Skeletal muscle tissue (tissue), 4 donors: ENCODE results near the gene C1orf50. TPM values are rescaled to one million over a fixed set of nuclear protein-coding genes. Genes with fewer than 3 reads are reported as not detected.
"Not testable (repeated sequence)": the region's sequence is repeated elsewhere in the genome, so short reads cannot be mapped to it uniquely, and the experiment has no call there.

Experiments
- H3K27ac ChIP-seq: one replicate; pipeline ENCODE4 v1.7.0; 2013; ENCODE audit warnings: mild to moderate bottlenecking, low read depth, low read length, inconsistent platforms
- H3K27me3 ChIP-seq, 3 donors: one replicate each; pipeline ENCODE4 v1.7.0; 2013; ENCODE audit warnings: low read length in 3 of 3; ENCODE audit not compliant: control insufficient read depth in 3 of 3, insufficient read depth in 3 of 3
- H3K36me3 ChIP-seq, 3 donors: one replicate each; pipeline ENCODE4 v1.7.0; 2013; ENCODE audit warnings: low read length in 3 of 3; ENCODE audit not compliant: control insufficient read depth in 3 of 3, insufficient read depth in 3 of 3
- H3K4me1 ChIP-seq, 3 donors: one replicate each; pipeline ENCODE4 v1.7.0; 2013; ENCODE audit warnings: low read length in 3 of 3, mild to moderate bottlenecking in 3 of 3; ENCODE audit not compliant: control insufficient read depth in 3 of 3, insufficient read depth in 3 of 3
- H3K4me3 ChIP-seq, 3 donors: one replicate each; pipeline ENCODE4 v1.7.0; 2013; ENCODE audit warnings: low read length in 3 of 3
- H3K9ac ChIP-seq, 3 donors: one replicate each; pipeline ENCODE4 v1.7.0; 2013; ENCODE audit warnings: low read length in 3 of 3, mild to moderate bottlenecking in 3 of 3, moderate library complexity in 2 of 3, low read depth in 1 of 3
- H3K9me3 ChIP-seq, 3 donors: one replicate each; pipeline ENCODE4 v1.7.0; 2013; ENCODE audit warnings: low read length in 3 of 3; ENCODE audit not compliant: control insufficient read depth in 3 of 3
- total RNA-seq: library from RNA; depleted of rRNA; stranded (reverse); fragments of >200 nt; gene quantifications from one replicate; pipeline ENCODE4 v1.2.3, GENCODE V29; 2014
- donor health status: Osteomylitis.

The C1orf50 gene
- total RNA-seq, 1 donor from 2014 or later, result 5.7 TPM

GRCh38 chr1:42747125-42747524, 19.9 kb upstream of the C1orf50 start:
- Histone ChIP-seq H3K27me3 (no peaks in the 10 kb centered on the region), H3K9ac (no peak overlapping the region), H3K27ac (no peak overlapping the region), H3K36me3 (peaks cover 43 to 47% (median 46%) of the 10 kb centered on the region in 3 donors), H3K4me3 (no peak overlapping the region), H3K4me1 (no peaks in the 10 kb centered on the region), H3K9me3 (no peaks in the 10 kb centered on the region)

DNA sequence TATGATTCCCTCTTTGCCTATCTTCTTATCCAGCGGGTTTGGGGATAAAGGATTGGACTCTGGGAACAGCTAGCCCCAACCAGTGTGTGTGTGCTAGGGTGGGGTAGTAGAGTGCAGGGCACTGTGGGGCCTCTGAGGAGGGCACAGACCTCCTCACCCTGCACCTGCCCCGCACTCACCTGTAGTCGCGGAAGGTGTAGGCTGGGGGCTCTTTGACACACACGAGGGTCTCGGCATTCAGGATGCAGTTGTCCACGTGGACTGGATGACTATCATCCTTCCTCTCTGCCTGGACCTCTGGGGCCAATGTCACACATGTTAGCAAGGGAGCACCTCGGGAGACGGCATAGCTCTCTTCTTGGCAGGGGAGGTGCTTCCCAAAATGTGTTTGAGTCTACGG, 19.0 kb upstream of the C1orf50 start:
- Histone ChIP-seq H3K36me3 (peaks cover 49 to 55% (median 53%) of the 10 kb centered on the region in 3 donors), H3K27ac (no peak overlapping the region), H3K27me3 (no peaks in the 10 kb centered on the region), H3K4me3 (no peak overlapping the region), H3K9me3 (no peaks in the 10 kb centered on the region), H3K9ac (no peak overlapping the region), H3K4me1 (no peaks in the 10 kb centered on the region)

DNA sequence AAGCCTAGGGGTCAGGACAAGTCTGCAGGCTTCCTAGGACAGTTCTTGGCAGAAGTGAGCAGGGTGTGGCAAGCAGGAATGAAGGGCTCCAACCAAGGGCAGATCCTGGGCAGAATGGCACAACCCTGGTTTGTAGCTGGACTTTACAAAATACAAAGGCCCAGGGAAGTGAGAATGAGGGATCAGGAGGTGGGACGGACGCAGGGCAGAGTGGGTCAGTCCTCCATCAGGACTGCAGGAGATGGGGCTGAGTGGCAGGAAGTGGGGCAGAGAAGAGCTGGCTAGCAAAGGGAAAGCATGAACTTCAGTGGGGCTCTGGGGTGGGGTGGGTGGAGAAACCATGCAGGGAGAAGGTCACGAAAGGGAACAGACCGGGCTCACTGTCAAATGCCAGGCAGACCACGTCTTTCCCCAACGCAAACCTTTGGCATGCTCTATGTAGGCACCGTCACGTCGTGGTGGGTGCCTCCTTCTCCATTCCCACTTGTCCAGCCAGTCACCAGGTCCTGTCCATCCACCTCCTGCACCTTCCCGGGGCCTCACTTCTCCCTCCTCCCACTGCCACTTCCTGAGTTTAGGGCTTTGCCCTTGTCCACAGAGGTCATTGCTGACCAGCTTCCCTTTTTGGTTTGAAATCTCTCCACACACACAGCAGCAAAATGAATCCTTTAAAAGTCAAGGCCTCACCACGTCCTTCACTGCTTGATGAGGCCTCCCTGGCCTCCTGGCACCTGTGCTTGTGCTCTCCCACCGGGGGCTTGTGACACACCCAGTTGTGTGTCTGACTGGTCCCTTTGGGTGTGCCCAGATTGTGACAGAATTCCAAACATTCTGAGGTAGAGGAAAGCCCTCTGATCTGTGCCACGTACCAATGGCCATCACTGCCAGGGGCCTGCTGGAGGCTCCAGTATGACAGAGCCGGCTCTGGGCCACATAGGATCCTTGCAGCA, 18.3 kb upstream of the C1orf50 start:
- H3K27ac ChIP-seq, result no peak overlapping the region
- H3K36me3 ChIP-seq, result peaks cover 49 to 58% (median 57%) of the 10 kb centered on the region in 3 donors
- no peak overlapping the region for H3K4me3 ChIP-seq

GRCh38 chr1:42750041-42750440, 17.0 kb upstream of the C1orf50 start:
- peaks cover 61 to 71% (median 70%) of the 10 kb centered on the region in 3 donors for H3K36me3 ChIP-seq
- H3K27me3 ChIP-seq, result no peaks in the 10 kb centered on the region
- H3K9ac ChIP-seq, result no peak overlapping the region
- no peak overlapping the region for H3K27ac ChIP-seq
- no peak overlapping the region for H3K4me3 ChIP-seq
- H3K4me1 ChIP-seq, result no peaks in the 10 kb centered on the region
- no peaks in the 10 kb centered on the region for H3K9me3 ChIP-seq

More for the DNA sequence above, 18.3 kb upstream of the C1orf50 start:
- Histone ChIP-seq H3K9ac (no peak overlapping the region), H3K4me1 (no peaks in the 10 kb centered on the region), H3K27me3 (no peaks in the 10 kb centered on the region), H3K9me3 (no peaks in the 10 kb centered on the region)

GRCh38 chr1:42751511-42752070, 15.5 kb upstream of the C1orf50 start:
- not testable (repeated sequence) for H3K27ac ChIP-seq, H3K27me3 ChIP-seq, H3K4me1 ChIP-seq, H3K9ac ChIP-seq, H3K9me3 ChIP-seq, H3K4me3 ChIP-seq
- H3K36me3 ChIP-seq, result peaks cover 64 to 76% (median 74%) of the 10 kb centered on the region in 3 donors

DNA sequence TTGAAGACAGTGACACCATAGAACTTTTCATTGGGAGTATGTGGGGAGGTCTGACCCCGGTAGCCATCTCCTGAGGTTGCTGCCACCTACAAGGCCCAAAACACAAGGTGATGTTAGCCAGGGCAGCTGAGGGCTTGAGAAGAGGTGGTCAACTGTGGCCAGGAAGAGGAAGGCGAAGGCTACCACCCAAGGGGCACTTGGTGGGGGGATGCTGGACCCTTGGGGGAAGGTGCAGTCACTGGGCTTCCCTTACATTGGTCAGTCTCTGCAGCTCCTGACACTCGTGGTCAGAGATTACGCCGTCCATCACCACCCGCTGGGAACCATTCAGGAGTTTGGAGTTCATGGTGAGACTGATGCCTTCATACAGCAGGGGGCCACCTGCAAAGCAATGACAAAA, 14.8 kb upstream of the C1orf50 start:
- no peak overlapping the region for H3K9ac ChIP-seq
- H3K27me3 ChIP-seq, result no peaks in the 10 kb centered on the region
- no peak overlapping the region for H3K27ac ChIP-seq
- H3K9me3 ChIP-seq, result no peaks in the 10 kb centered on the region
- peaks cover 63 to 77% (median 73%) of the 10 kb centered on the region in 3 donors for H3K36me3 ChIP-seq
- no peak overlapping the region for H3K4me3 ChIP-seq
- no peaks in the 10 kb centered on the region for H3K4me1 ChIP-seq

- Histone ChIP-seq H3K27ac (no peak overlapping the region), H3K9me3 (no peaks in the 10 kb centered on the region), H3K27me3 (no peaks in the 10 kb centered on the region), H3K4me3 (no peak overlapping the region), H3K9ac (no peak overlapping the region), H3K36me3 (peaks cover 64 to 77% (median 73%) of the 10 kb centered on the region in 3 donors), H3K4me1 (no peaks in the 10 kb centered on the region)
Observed at GRCh38 chr1:42753070-42753469, 14.0 kb upstream of the C1orf50 start.

- H3K4me3 ChIP-seq, result no peak overlapping the region
- no peak overlapping the region for H3K9ac ChIP-seq
- H3K9me3 ChIP-seq, result no peaks in the 10 kb centered on the region
- H3K27me3 ChIP-seq, result no peaks in the 10 kb centered on the region
- no peak overlapping the region for H3K27ac ChIP-seq
- H3K4me1 ChIP-seq, result no peaks in the 10 kb centered on the region
- H3K36me3 ChIP-seq, result peaks cover 40 to 68% (median 66%) of the 10 kb centered on the region in 3 donors
Observed at GRCh38 chr1:42756956-42757891, 9.8 kb upstream of the C1orf50 start.

GRCh38 chr1:42757892-42758275, 9.2 kb upstream of the C1orf50 start:
- Histone ChIP-seq H3K27me3 (no peaks in the 10 kb centered on the region), H3K9me3 (no peaks in the 10 kb centered on the region), H3K4me3 (no peak overlapping the region), H3K4me1 (no peaks in the 10 kb centered on the region), H3K9ac (no peak overlapping the region), H3K27ac (no peak overlapping the region), H3K36me3 (peaks cover 36 to 62% (median 60%) of the 10 kb centered on the region in 3 donors)
